Mesendoderm (in vitro differentiated cells): Measurements from ENCODE around the gene CLCN6.

Source experiments
- DNase-seq: peaks from one replicate; pipeline ENCODE4 v3.0.0; 2013
- H2AK5ac ChIP-seq: 2 replicates; pipeline ENCODE4 v1.6.1; 2013; ENCODE audit warnings: low read length, inconsistent platforms
- H2BK120ac ChIP-seq: 2 replicates; pipeline ENCODE4 v1.6.1; 2013; ENCODE audit warnings: low read depth, mild to moderate bottlenecking, low read length, moderate library complexity, mixed read lengths
- H2BK15ac ChIP-seq: replicated peaks from 2 replicates; pipeline ENCODE4 v1.6.1; 2013; ENCODE audit warnings: low read depth, mild to moderate bottlenecking, moderate library complexity
- H2BK5ac ChIP-seq: 2 replicates; pipeline ENCODE4 v1.6.1; 2013; ENCODE audit warnings: low read length, inconsistent platforms
- H3K18ac ChIP-seq: 2 replicates; pipeline ENCODE4 v1.6.1; 2013; ENCODE audit warnings: mild to moderate bottlenecking, low read length, mixed read lengths
- H3K23ac ChIP-seq: one replicate; pipeline ENCODE4 v1.6.1; 2013; ENCODE audit warnings: low read length
- H3K27ac ChIP-seq: 2 replicates; pipeline ENCODE4 v1.5.1; 2013; ENCODE audit warnings: low read depth, mild to moderate bottlenecking, inconsistent platforms, low read length, moderate library complexity
- H3K27me3 ChIP-seq: 2 replicates; pipeline ENCODE4 v1.6.1; 2013; ENCODE audit warnings: low read length, control low read depth, mild to moderate bottlenecking, inconsistent platforms; ENCODE audit not compliant: insufficient read depth, poor library complexity
- H3K36me3 ChIP-seq: 2 replicates; pipeline ENCODE4 v1.6.1; 2013; ENCODE audit warnings: low read length, inconsistent platforms; ENCODE audit not compliant: control insufficient read depth, insufficient read depth
- H3K4ac ChIP-seq: one replicate; pipeline ENCODE4 v1.6.1; 2013; ENCODE audit warnings: low read depth, mild to moderate bottlenecking, low read length, moderate library complexity
- H3K4me1 ChIP-seq: 2 replicates; pipeline ENCODE4 v1.6.1; 2013; ENCODE audit warnings: low read depth, low read length, inconsistent platforms; ENCODE audit not compliant: control insufficient read depth
- H3K4me2 ChIP-seq: 2 replicates; pipeline ENCODE4 v1.6.1; 2013; ENCODE audit warnings: low read length
- H3K4me3 ChIP-seq: 2 replicates; pipeline ENCODE4 v1.5.1; 2013; ENCODE audit warnings: mild to moderate bottlenecking, low read length
- H3K56ac ChIP-seq: one replicate; pipeline ENCODE4 v1.6.1; 2013; ENCODE audit warnings: low read length
- H3K79me1 ChIP-seq: 2 replicates; pipeline ENCODE4 v1.6.1; 2013; ENCODE audit warnings: low read length, inconsistent platforms
- H3K79me2 ChIP-seq: 2 replicates; pipeline ENCODE4 v1.6.1; 2013; ENCODE audit warnings: mild to moderate bottlenecking, low read length; ENCODE audit not compliant: control insufficient read depth, insufficient read depth
- H3K9ac ChIP-seq: 2 replicates; pipeline ENCODE4 v1.6.1; 2013; ENCODE audit warnings: low read length, inconsistent platforms
- H4K5ac ChIP-seq: one replicate; pipeline ENCODE4 v1.6.1; 2013; ENCODE audit warnings: low read length
- H4K8ac ChIP-seq: one replicate; pipeline ENCODE4 v1.6.1; 2013; ENCODE audit warnings: low read depth, mild to moderate bottlenecking, control low read depth, low read length, moderate library complexity
- WGBS: extraction: QIAGEN DNeasy Blood & Tissue Kit; methylation state at CpG from one replicate; pipeline ENCODE4 v1.1.7; 2013; ENCODE audit warnings: low lambda C conversion rate, missing lambda C conversion rate; ENCODE audit not compliant: insufficient coverage; ENCODE audit errors: extremely low coverage; 5-methylcytosine and 5-hydroxymethylcytosine counted together

The CLCN6 gene

DNA sequence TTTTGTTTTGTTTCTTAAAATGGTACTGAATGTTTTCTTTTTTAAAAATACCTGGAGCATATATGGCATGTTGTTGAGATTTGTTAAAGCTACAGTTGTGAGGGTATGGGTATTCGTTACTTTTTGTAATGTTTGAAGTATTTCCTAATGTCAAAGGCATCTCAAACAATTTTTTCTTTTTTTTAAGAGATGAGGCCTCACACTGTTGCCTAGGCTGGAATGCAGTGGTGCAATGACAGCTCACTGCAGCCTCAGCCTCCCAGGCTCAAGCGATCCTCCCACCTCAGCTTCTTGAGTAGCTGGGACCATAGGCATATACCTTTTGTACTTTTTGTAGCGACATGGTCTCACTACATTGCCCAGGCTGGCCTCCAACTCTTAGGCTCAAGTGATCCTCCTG, 16.1 kb downstream of the CLCN6 start:
- Histone ChIP-seq H3K79me1 (no peaks in the 10 kb centered on the region), H3K9ac (no peak overlapping the region), H2AK5ac (no peak overlapping the region), H3K18ac (no peak overlapping the region), H2BK15ac (no peak overlapping the region), H3K36me3 (peaks cover 10% of the 10 kb centered on the region), H4K8ac (no peak overlapping the region), H3K4ac (no peak overlapping the region), H3K56ac (no peak overlapping the region), H2BK120ac (no peak overlapping the region), H3K23ac (no peak overlapping the region), H2BK5ac (no peak overlapping the region), H3K27ac (no peak overlapping the region), H4K5ac (no peak overlapping the region), H3K4me2 (no peak overlapping the region), H3K4me1 (no peaks in the 10 kb centered on the region), H3K4me3 (no peak overlapping the region), H3K79me2 (no peaks in the 10 kb centered on the region), H3K27me3 (no peaks in the 10 kb centered on the region)
- DNase-seq: no peak
- WGBS: no CpG with 5 or more reads among the region's 3 CpGs

DNA sequence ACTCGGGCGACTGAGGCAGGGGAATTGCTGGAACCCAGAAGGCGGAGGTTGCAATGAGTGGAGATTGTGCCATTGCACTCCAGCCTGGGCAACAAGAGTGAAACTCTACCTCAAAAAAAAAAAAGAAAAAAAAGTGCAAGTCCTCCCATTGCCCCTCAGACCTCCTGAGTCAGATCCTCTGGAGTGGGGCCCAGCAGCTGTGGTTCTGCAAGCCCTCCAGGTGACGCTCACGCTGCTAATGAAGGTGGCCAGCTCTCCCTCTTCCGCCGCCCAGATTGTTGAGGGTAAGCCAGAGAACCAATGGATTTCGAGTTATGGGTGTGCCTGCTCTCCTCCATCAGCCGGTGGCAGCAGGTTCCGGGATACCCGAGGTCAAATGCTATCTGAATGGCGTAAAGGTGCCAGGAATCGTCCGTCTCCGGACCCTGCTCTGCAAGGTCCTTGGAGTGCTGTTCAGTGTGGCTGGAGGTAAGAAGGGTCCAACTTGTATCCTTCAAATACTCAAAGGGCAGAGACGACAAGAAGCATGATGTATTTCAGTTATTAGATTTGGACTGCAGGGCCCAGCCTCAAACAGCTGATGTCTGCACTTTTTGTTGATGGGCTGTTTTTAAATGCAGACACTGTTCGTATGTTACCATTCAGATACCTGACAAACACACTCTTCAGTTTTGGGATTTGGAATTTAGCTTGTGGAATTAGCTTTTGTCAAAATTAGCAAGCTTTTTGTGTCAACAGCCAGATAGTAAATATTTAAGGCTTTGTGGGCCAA, 17.6 kb downstream of the CLCN6 start:
- no peaks in the 10 kb centered on the region for H3K27me3 ChIP-seq
- no peak overlapping the region for H3K4ac ChIP-seq
- H3K4me2 ChIP-seq: no peak overlapping the region
- H3K27ac ChIP-seq: no peak overlapping the region
- no peak overlapping the region for H3K4me3 ChIP-seq
- no peak overlapping the region for H3K56ac ChIP-seq
- no peak overlapping the region for H2BK15ac ChIP-seq
- peaks cover 9% of the 10 kb centered on the region for H3K36me3 ChIP-seq
- H2BK5ac ChIP-seq: no peak overlapping the region
- H4K8ac ChIP-seq: no peak overlapping the region
- H3K4me1 ChIP-seq: no peaks in the 10 kb centered on the region
- H3K79me2 ChIP-seq: no peaks in the 10 kb centered on the region
- H3K18ac ChIP-seq: no peak overlapping the region
- no peak for DNase-seq
- no CpG with 5 or more reads among the region's 17 CpGs for WGBS
- no peak overlapping the region for H2AK5ac ChIP-seq
- no peak overlapping the region for H3K23ac ChIP-seq
- H2BK120ac ChIP-seq: no peak overlapping the region
- H4K5ac ChIP-seq: no peak overlapping the region
- H3K9ac ChIP-seq: no peak overlapping the region
- no peaks in the 10 kb centered on the region for H3K79me1 ChIP-seq

DNA sequence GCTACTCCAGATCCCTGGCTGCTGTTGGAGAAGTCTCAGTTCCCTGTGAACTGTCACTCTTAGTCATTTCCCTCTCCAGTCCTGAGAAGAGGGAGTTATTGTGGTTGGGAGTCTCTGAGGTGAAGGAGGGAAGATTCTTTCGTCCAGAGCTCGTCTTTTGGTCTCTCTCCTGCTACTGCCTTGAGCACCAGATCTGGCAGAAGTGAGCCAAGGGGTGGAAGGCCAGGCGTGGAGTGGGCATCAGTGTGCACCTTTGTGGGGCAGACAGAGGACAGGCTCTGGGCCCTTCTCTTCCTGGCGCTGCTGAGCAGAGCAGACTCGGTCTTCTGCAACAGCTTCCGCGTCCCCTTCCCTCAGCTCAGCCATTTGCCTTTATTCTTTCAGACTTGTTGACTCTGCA, 19.1 kb downstream of the CLCN6 start:
- H2BK5ac ChIP-seq: no peak overlapping the region
- no peak for DNase-seq
- H3K4me3 ChIP-seq: no peak overlapping the region
- H2AK5ac ChIP-seq: no peak overlapping the region
- H3K56ac ChIP-seq: no peak overlapping the region
- no CpG with 5 or more reads among the region's 7 CpGs for WGBS
- H3K23ac ChIP-seq: no peak overlapping the region
- H3K36me3 ChIP-seq: peaks cover 10% of the 10 kb centered on the region
- H3K18ac ChIP-seq: no peak overlapping the region
- H3K79me2 ChIP-seq: no peaks in the 10 kb centered on the region
- no peak overlapping the region for H3K9ac ChIP-seq
- no peak overlapping the region for H2BK15ac ChIP-seq
- no peak overlapping the region for H3K27ac ChIP-seq
- no peaks in the 10 kb centered on the region for H3K79me1 ChIP-seq
- H3K4me2 ChIP-seq: no peak overlapping the region
- H4K8ac ChIP-seq: no peak overlapping the region
- H3K4ac ChIP-seq: no peak overlapping the region
- no peaks in the 10 kb centered on the region for H3K4me1 ChIP-seq
- H2BK120ac ChIP-seq: no peak overlapping the region
- no peaks in the 10 kb centered on the region for H3K27me3 ChIP-seq
- H4K5ac ChIP-seq: no peak overlapping the region

- Histone ChIP-seq H2BK5ac (no peak overlapping the region), H3K27ac (no peak overlapping the region), H3K9ac (no peak overlapping the region), H4K8ac (no peak overlapping the region), H3K27me3 (no peaks in the 10 kb centered on the region), H3K79me1 (no peaks in the 10 kb centered on the region), H3K4me2 (no peak overlapping the region), H2BK120ac (no peak overlapping the region), H3K79me2 (no peaks in the 10 kb centered on the region), H2BK15ac (no peak overlapping the region), H2AK5ac (no peak overlapping the region), H3K18ac (no peak overlapping the region), H4K5ac (no peak overlapping the region), H3K4ac (no peak overlapping the region), H3K4me1 (no peaks in the 10 kb centered on the region), H3K56ac (no peak overlapping the region), H3K23ac (no peak overlapping the region), H3K36me3 (peaks cover 11% of the 10 kb centered on the region), H3K4me3 (no peak overlapping the region)
- DNase-seq: no peak
- no CpG with 5 or more reads among the region's 9 CpGs for WGBS
Measured at GRCh38 chr1:11826946-11827345, 21.0 kb downstream of the CLCN6 start.

DNA sequence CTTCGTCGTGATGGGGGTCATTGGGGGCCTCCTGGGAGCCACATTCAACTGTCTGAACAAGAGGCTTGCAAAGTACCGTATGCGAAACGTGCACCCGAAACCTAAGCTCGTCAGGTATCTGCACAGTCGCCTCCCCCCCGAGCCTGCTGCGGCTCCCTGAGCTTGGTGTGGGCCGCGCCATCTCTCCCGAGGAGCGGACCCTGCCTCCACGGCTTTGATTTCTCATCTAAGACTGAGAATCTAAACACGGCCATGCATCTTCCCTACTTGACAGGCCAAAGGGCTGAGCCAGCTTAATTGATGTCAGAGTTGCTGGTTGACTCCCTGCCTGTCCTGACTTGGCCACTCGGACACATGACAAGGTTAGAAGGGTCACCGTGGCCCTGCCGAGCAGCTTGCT, 22.5 kb downstream of the CLCN6 start:
- H2BK5ac ChIP-seq: no peak overlapping the region
- H3K23ac ChIP-seq: no peak overlapping the region
- no peak overlapping the region for H3K4me3 ChIP-seq
- no peak overlapping the region for H3K18ac ChIP-seq
- H2BK120ac ChIP-seq: no peak overlapping the region
- no peaks in the 10 kb centered on the region for H3K79me2 ChIP-seq
- H3K79me1 ChIP-seq: no peaks in the 10 kb centered on the region
- no peak overlapping the region for H3K4ac ChIP-seq
- H4K8ac ChIP-seq: no peak overlapping the region
- H2BK15ac ChIP-seq: no peak overlapping the region
- H2AK5ac ChIP-seq: no peak overlapping the region
- H3K27ac ChIP-seq: no peak overlapping the region
- H3K4me1 ChIP-seq: no peaks in the 10 kb centered on the region
- no peak overlapping the region for H4K5ac ChIP-seq
- no peak overlapping the region for H3K9ac ChIP-seq
- no CpG with 5 or more reads among the region's 19 CpGs for WGBS
- no peaks in the 10 kb centered on the region for H3K27me3 ChIP-seq
- peaks cover 15% of the 10 kb centered on the region for H3K36me3 ChIP-seq
- no peak for DNase-seq
- no peak overlapping the region for H3K4me2 ChIP-seq
- no peak overlapping the region for H3K56ac ChIP-seq
